Activated CD8-positive, alpha-beta T cell treated with anti-CD3 and anti-CD28 coated beads for 36 hours (primary cell): Measurements from ENCODE around the gene NAP1L4. TPM values are rescaled to one million over a fixed set of nuclear protein-coding genes. Genes with fewer than 3 reads are reported as not detected.

Experiments used
- ATAC-seq: fragments of 200-7000 bp; cut with Tn5 transposase; one replicate; pipeline ENCODE4 v1.10.0; 2021; ENCODE audit warnings: mild to moderate bottlenecking, moderate library complexity
- CTCF ChIA-PET: fragments of 350-600 bp; sonication (Branson Sonifier 250); formaldehyde crosslinking; loops from one replicate; lab custom pipeline; 2021; ENCODE audit warnings: antibody characterized with exemption; lab: Charles Lee
- POLR2A ChIA-PET: fragments of 350-600 bp; sonication (Branson Sonifier 250); formaldehyde crosslinking; loops from one replicate; lab custom pipeline; 2021; ENCODE audit warnings: antibody characterized with exemption; lab: Charles Lee
- DNase-seq: peaks from one replicate; pipeline ENCODE4 v3.0.0-alpha.2; 2020
- H3K27ac Mint-ChIP-seq: one replicate; pipeline ENCODE4 v1.8.0; 2021; ENCODE audit warnings: mild to moderate bottlenecking, mixed read lengths
- H3K27me3 Mint-ChIP-seq: one replicate; pipeline ENCODE4 v1.8.0; 2021; ENCODE audit warnings: mixed read lengths
- H3K36me3 Mint-ChIP-seq: one replicate; pipeline ENCODE4 v1.8.0; 2021; ENCODE audit warnings: low read depth, mixed read lengths
- H3K4me1 Mint-ChIP-seq: one replicate; pipeline ENCODE4 v1.8.0; 2021; ENCODE audit warnings: low read depth, mixed read lengths
- H3K4me3 Mint-ChIP-seq: one replicate; pipeline ENCODE4 v1.8.0; 2021; ENCODE audit warnings: mild to moderate bottlenecking, moderate library complexity, mixed read lengths
- H3K9me3 Mint-ChIP-seq: one replicate; pipeline ENCODE4 v1.8.0; 2021; ENCODE audit warnings: mixed read lengths
- CTCF ChIP-seq: fragments of 200-600 bp; IDR thresholded peaks from one replicate; pipeline ENCODE4 v1.8.0; 2022; ENCODE audit warnings: antibody characterized with exemption, mild to moderate bottlenecking
- intact Hi-C: fragments of 100-400 bp; cut with micrococcal nuclease; formaldehyde crosslinking; loops from one replicate; pipeline ENCODE4 v1.10.0; 2022
- total RNA-seq, 2 experiments: library from RNA; stranded (reverse); gene quantifications; one replicate each; pipeline ENCODE4 v1.2.3, GENCODE V29; 2021

The NAP1L4 gene
- total RNA-seq, 2 experiments from 2014 or later: 212 to 223 TPM

- ATAC-seq (no peak), DNase-seq (no peak)
- CTCF ChIA-PET: interaction anchor here (0.9 to 2.0 kb wide), 8 partner anchors 11 to 414 kb away, joined by 3 to 9 read pairs (median 6); no protein-coding TSS in a partner anchor
- Mint-ChIP-seq H3K4me3 (no peak overlapping the region), H3K36me3 (peaks cover 36% of the 10 kb centered on the region), H3K27ac (peak overlapping the region; percentile 67), H3K4me1 (peaks cover 55% of the 10 kb centered on the region), H3K9me3 (no peaks in the 10 kb centered on the region), H3K27me3 (no peaks in the 10 kb centered on the region)
- TF ChIP-seq CTCF: no peak
- POLR2A ChIA-PET: interaction anchor here (0.6 to 1.4 kb wide), 6 partner anchors 8 to 264 kb away, joined by 3 to 5 read pairs (median 4); no protein-coding TSS in a partner anchor
- intact Hi-C loops: no loop called here
Observed at GRCh38 chr11:2945757-2946287, 46.3 kb downstream of the NAP1L4 start.

- ChIA-PET POLR2A (interaction anchor here (0.6 to 1.4 kb wide), 5 partner anchors 8 to 44 kb away, joined by 3 to 5 read pairs (median 4); no protein-coding TSS in a partner anchor), CTCF (interaction anchor here (0.9 to 2.0 kb wide), 8 partner anchors 11 to 413 kb away, joined by 3 to 9 read pairs (median 6); no protein-coding TSS in a partner anchor)
- Mint-ChIP-seq H3K27ac (peak overlapping the region; percentile 62), H3K4me3 (no peak overlapping the region), H3K4me1 (peaks cover 56% of the 10 kb centered on the region), H3K9me3 (no peaks in the 10 kb centered on the region), H3K27me3 (no peaks in the 10 kb centered on the region), H3K36me3 (peaks cover 34% of the 10 kb centered on the region)
- DNase-seq (peak; percentile 73), ATAC-seq (peak; percentile 52)
- intact Hi-C loops: no loop called here
- TF ChIP-seq CTCF: no peak
Observed at GRCh38 chr11:2945031-2945756, 46.9 kb downstream of the NAP1L4 start.

- ATAC-seq (no peak), DNase-seq (no peak)
- TF ChIP-seq CTCF: no peak
- no peak overlapping the region for H3K27ac Mint-ChIP-seq
- peaks cover 29% of the 10 kb centered on the region for H3K36me3 Mint-ChIP-seq
- no peak overlapping the region for H3K4me3 Mint-ChIP-seq
- CTCF ChIA-PET: interaction anchor here (1.8 to 2.0 kb wide), 2 partner anchors 11 to 147 kb away, joined by 8 to 9 read pairs; no protein-coding TSS in a partner anchor
- intact Hi-C loops: no loop called here
- peaks cover 56% of the 10 kb centered on the region for H3K4me1 Mint-ChIP-seq
- peaks cover 4% of the 10 kb centered on the region for H3K9me3 Mint-ChIP-seq
- POLR2A ChIA-PET: interaction anchor here (0.9 to 1.4 kb wide), 2 partner anchors 9 to 32 kb away, joined by 3 to 5 read pairs (median 5); no protein-coding TSS in a partner anchor
- H3K27me3 Mint-ChIP-seq: no peaks in the 10 kb centered on the region
Observed at GRCh38 chr11:2944530-2944929, 47.6 kb downstream of the NAP1L4 start.

- intact Hi-C loops: no loop called here
- H3K9me3 Mint-ChIP-seq: peaks cover 9% of the 10 kb centered on the region
- no peak overlapping the region for H3K4me3 Mint-ChIP-seq
- H3K27me3 Mint-ChIP-seq: no peaks in the 10 kb centered on the region
- H3K36me3 Mint-ChIP-seq: peaks cover 26% of the 10 kb centered on the region
- TF ChIP-seq CTCF: no peak
- ChIA-PET POLR2A (interaction anchor here (0.6 to 5.7 kb wide), 6 partner anchors 9 to 51 kb away, joined by 3 to 39 read pairs (median 4); partner anchors contain the start of gene PHLDA2), CTCF (interaction anchor here (1.3 to 1.9 kb wide), 3 partner anchors 10 to 14 kb away, joined by 5 to 7 read pairs (median 5); partner anchors contain the start of gene PHLDA2)
- H3K4me1 Mint-ChIP-seq: peaks cover 51% of the 10 kb centered on the region
- H3K27ac Mint-ChIP-seq: peak overlapping the region; percentile 38
- ATAC-seq (no peak), DNase-seq (peak; percentile 16)
Observed at GRCh38 chr11:2943711-2944118, 48.4 kb downstream of the NAP1L4 start.
